A549 (cell line): ENCODE data around the gene G6PC1. TPM values are rescaled to one million over a fixed set of nuclear protein-coding genes. Genes with fewer than 3 reads are reported as not detected.
"Not testable (repeated sequence)": the region's sequence is repeated elsewhere in the genome, so short reads cannot be mapped to it uniquely, and the experiment has no call there.

Source experiments
- ATAC-seq, 2 experiments: fragments of 200-7000 bp in 1 of 2; fragments of >200 bp in 1 of 2; cut with Nextera tagmentation in 1 of 2; cut with Tn5 transposase in 1 of 2; 3 replicates each; pipeline versions ENCODE4 v1.8.0 to v1.9.1; 2018 to 2020; ENCODE audit warnings: mild to moderate bottlenecking in 1 of 2, moderate library complexity in 1 of 2
- CTCF ChIA-PET: fragments of 300-600 bp; sonication (Branson Sonifier 250); formaldehyde crosslinking; extraction: SDS; loops from one replicate; lab custom pipeline; 2021; ENCODE audit warnings: antibody characterized with exemption, inconsistent platforms; lab: Yijun Ruan, JAX
- POLR2A ChIA-PET: fragments of 350-600 bp; formaldehyde crosslinking; extraction: SDS; loops from one replicate; lab custom pipeline; 2021; ENCODE audit warnings: antibody characterized with exemption, inconsistent platforms; lab: Yijun Ruan, JAX
- DNase-seq, 2 experiments: peaks; one replicate each; pipeline versions ENCODE4 v3.0.0 to v3.0.0-alpha.2; 2011 to 2016; ENCODE audit warnings: low read depth in 1 of 2, low spot score in 1 of 2
- FAIRE-seq: peaks from 2 replicates; lab custom pipeline; 2011; peaks lifted over from hg19 to GRCh38; lab: Jason Lieb, UNC
- H3K27ac ChIP-seq, 2 experiments: fragments of >200 bp; sonication (Bioruptor Twin); formaldehyde crosslinking; 3 replicates each; pipeline ENCODE4 v1.5.1; 2016 to 2017
- H3K4me1 ChIP-seq: fragments of >200 bp; sonication (Bioruptor Twin); formaldehyde crosslinking; 3 replicates; pipeline ENCODE4 v1.6.1; 2016
- H3K4me2 ChIP-seq: fragments of >200 bp; sonication (Bioruptor Twin); formaldehyde crosslinking; 3 replicates; pipeline ENCODE4 v1.6.1; 2016
- H3K4me3 ChIP-seq: fragments of >200 bp; sonication (Bioruptor Twin); formaldehyde crosslinking; 3 replicates; pipeline ENCODE4 v1.5.1; 2016
- H3K9me3 ChIP-seq: fragments of >200 bp; sonication (Bioruptor Twin); formaldehyde crosslinking; 3 replicates; pipeline ENCODE4 v1.6.1; 2016
- BHLHE40 ChIP-seq: IDR thresholded peaks from 2 replicates; pipeline ENCODE4 v1.6.1; 2012; ENCODE audit warnings: low read depth, low read length, inconsistent platforms
- CEBPB ChIP-seq, 2 experiments: fragments of >200 bp in 1 of 2; sonication (Bioruptor Twin) in 1 of 2; formaldehyde crosslinking in 1 of 2; IDR thresholded peaks; 2 replicates each; pipeline ENCODE4 v1.6.1; 2012 to 2016
- CHD4 ChIP-seq: fragments of 200-600 bp; sonication (generic); IDR thresholded peaks from 2 replicates; pipeline ENCODE4 v1.6.1; 2016; ENCODE audit warnings: antibody characterized with exemption, mild to moderate bottlenecking, borderline replicate concordance
- EHMT2 ChIP-seq: fragments of 200-600 bp; sonication (generic); IDR thresholded peaks from 2 replicates; pipeline ENCODE4 v1.6.1; 2016; ENCODE audit warnings: antibody characterized with exemption, low read depth, mild to moderate bottlenecking, moderate library complexity
- FOSB ChIP-seq: fragments of 250-450 bp; sonication (Bioruptor Pico); IDR thresholded peaks from 2 replicates; pipeline ENCODE4 v1.5.0; 2020; ENCODE audit warnings: mild to moderate bottlenecking, moderate library complexity
- FOSL2 ChIP-seq, 2 experiments: fragments of 450-650 bp in 1 of 2; fragments of >200 bp in 1 of 2; sonication (Bioruptor Twin) in 1 of 2; formaldehyde crosslinking; IDR thresholded peaks; 2 replicates each; pipeline versions ENCODE4 v1.5.0 to v1.6.1; 2016 to 2020; ENCODE audit warnings: mild to moderate bottlenecking in 1 of 2, moderate library complexity in 1 of 2
- GATA3 ChIP-seq: IDR thresholded peaks from 2 replicates; pipeline ENCODE4 v1.6.1; 2012; ENCODE audit warnings: borderline replicate concordance
- HEYL ChIP-seq: fragments of 250-450 bp; sonication (Bioruptor Pico); IDR thresholded peaks from 2 replicates; pipeline ENCODE4 v1.8.0; 2021; ENCODE audit warnings: mild to moderate bottlenecking, moderate library complexity
- HOXB5 ChIP-seq: fragments of 250-450 bp; sonication (Bioruptor Pico); IDR thresholded peaks from 2 replicates; pipeline ENCODE4 v1.5.0; 2020; ENCODE audit warnings: mild to moderate bottlenecking, moderate library complexity
- JUNB ChIP-seq: fragments of >200 bp; sonication (Bioruptor Twin); formaldehyde crosslinking; IDR thresholded peaks from 2 replicates; pipeline ENCODE4 v1.6.1; 2016
- KDM5A ChIP-seq: fragments of 200-600 bp; sonication (generic); IDR thresholded peaks from 2 replicates; pipeline ENCODE4 v1.6.1; 2016; ENCODE audit warnings: antibody characterized with exemption, mild to moderate bottlenecking
- MAZ ChIP-seq: fragments of 150-350 bp; IDR thresholded peaks from 2 replicates; pipeline ENCODE4 v1.6.1; 2014; ENCODE audit warnings: antibody characterized with exemption, low read depth, low read length, borderline replicate concordance
- POLR2AphosphoS2 ChIP-seq: conservative IDR thresholded peaks from 2 replicates; pipeline ENCODE4 v1.6.1; 2012; ENCODE audit warnings: low read length, improper control_type of control experiment, inconsistent platforms
- RAD21 ChIP-seq, 2 experiments: fragments of >200 bp in 1 of 2; sonication (Bioruptor Twin) in 1 of 2; formaldehyde crosslinking in 1 of 2; IDR thresholded peaks in 1 of 2; conservative IDR thresholded peaks in 1 of 2; 2 replicates in 1 of 2; 3 replicates in 1 of 2; pipeline ENCODE4 v1.6.1; 2012 to 2018; ENCODE audit warnings: inconsistent platforms in 1 of 2
- RCOR1 ChIP-seq: fragments of 150-350 bp; IDR thresholded peaks from 2 replicates; pipeline ENCODE4 v1.6.1; 2014; ENCODE audit warnings: antibody characterized with exemption, low read length, low read depth
- TFCP2L1 ChIP-seq: fragments of 250-450 bp; sonication (Bioruptor Pico); IDR thresholded peaks from 2 replicates; pipeline ENCODE4 v1.5.0; 2021; ENCODE audit warnings: mild to moderate bottlenecking
- ZC3H11A ChIP-seq: fragments of 450-650 bp; IDR thresholded peaks from 2 replicates; pipeline ENCODE4 v1.6.1; 2014; ENCODE audit warnings: antibody characterized with exemption, mild to moderate bottlenecking
- ZNF302 ChIP-seq: fragments of 250-450 bp; sonication (Bioruptor Pico); IDR thresholded peaks from 2 replicates; pipeline ENCODE4 v1.9.0; 2021; ENCODE audit warnings: inconsistent platforms, mild to moderate bottlenecking, moderate library complexity
- WGBS: methylation state at CpG from one replicate; pipeline ENCODE4 v1.1.6; 2017; ENCODE audit errors: missing lambda C conversion rate; 5-methylcytosine and 5-hydroxymethylcytosine counted together
- polyA plus RNA-seq, 4 experiments: library from polyadenylated mRNA; depleted of rRNA in 3 of 4; stranded (reverse); fragments of >200 nt; fragmentation: RNase III in 1 of 4; extraction: RNeasy Plus Mini Kit Qiagen cat#74134 plus additional on column Dnase treatment in 1 of 4; gene quantifications; 2 replicates in 3 of 4; 3 replicates in 1 of 4; pipeline ENCODE4 v1.2.3, GENCODE V29; 2011 to 2017
- TF ChIP-seq, protein P1 (sequence below): fragments of 200-600 bp; sonication (generic); IDR thresholded peaks from 2 replicates; pipeline ENCODE4 v1.6.1; 2016; ENCODE audit warnings: antibody characterized with exemption, mild to moderate bottlenecking, moderate library complexity
- TF ChIP-seq, protein P2 (sequence below): fragments of >200 bp; sonication (Bioruptor Twin); formaldehyde crosslinking; IDR thresholded peaks from 3 replicates; pipeline ENCODE4 v1.5.1; 2016

The G6PC1 gene
- polyA plus RNA-seq, 2 of the 4 experiments (the other 2 are of a cell fraction) = not detected

DNA sequence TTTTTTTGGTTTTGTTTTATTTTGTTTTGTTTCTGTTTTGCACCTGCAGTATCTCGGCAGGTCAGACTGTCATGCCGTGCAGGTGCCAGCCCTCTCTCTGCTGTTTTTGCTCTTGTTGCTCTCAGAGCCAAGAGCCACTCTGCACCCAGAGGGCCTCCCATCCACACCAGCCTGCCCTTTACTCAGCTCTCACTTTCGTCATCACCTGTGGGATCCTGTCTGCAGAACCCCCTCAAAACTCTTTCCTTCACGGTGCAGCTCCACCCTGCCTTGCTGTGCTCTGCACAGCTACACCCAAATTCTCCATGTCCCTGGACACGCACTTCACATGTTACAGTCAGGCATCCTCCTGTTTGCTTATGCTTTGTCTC is 47.0 kb upstream of the G6PC1 start (continued):
- TF ChIP-seq, protein P1, sequence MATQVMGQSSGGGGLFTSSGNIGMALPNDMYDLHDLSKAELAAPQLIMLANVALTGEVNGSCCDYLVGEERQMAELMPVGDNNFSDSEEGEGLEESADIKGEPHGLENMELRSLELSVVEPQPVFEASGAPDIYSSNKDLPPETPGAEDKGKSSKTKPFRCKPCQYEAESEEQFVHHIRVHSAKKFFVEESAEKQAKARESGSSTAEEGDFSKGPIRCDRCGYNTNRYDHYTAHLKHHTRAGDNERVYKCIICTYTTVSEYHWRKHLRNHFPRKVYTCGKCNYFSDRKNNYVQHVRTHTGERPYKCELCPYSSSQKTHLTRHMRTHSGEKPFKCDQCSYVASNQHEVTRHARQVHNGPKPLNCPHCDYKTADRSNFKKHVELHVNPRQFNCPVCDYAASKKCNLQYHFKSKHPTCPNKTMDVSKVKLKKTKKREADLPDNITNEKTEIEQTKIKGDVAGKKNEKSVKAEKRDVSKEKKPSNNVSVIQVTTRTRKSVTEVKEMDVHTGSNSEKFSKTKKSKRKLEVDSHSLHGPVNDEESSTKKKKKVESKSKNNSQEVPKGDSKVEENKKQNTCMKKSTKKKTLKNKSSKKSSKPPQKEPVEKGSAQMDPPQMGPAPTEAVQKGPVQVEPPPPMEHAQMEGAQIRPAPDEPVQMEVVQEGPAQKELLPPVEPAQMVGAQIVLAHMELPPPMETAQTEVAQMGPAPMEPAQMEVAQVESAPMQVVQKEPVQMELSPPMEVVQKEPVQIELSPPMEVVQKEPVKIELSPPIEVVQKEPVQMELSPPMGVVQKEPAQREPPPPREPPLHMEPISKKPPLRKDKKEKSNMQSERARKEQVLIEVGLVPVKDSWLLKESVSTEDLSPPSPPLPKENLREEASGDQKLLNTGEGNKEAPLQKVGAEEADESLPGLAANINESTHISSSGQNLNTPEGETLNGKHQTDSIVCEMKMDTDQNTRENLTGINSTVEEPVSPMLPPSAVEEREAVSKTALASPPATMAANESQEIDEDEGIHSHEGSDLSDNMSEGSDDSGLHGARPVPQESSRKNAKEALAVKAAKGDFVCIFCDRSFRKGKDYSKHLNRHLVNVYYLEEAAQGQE = no peak
- no peak for TF ChIP-seq MAZ

DNA sequence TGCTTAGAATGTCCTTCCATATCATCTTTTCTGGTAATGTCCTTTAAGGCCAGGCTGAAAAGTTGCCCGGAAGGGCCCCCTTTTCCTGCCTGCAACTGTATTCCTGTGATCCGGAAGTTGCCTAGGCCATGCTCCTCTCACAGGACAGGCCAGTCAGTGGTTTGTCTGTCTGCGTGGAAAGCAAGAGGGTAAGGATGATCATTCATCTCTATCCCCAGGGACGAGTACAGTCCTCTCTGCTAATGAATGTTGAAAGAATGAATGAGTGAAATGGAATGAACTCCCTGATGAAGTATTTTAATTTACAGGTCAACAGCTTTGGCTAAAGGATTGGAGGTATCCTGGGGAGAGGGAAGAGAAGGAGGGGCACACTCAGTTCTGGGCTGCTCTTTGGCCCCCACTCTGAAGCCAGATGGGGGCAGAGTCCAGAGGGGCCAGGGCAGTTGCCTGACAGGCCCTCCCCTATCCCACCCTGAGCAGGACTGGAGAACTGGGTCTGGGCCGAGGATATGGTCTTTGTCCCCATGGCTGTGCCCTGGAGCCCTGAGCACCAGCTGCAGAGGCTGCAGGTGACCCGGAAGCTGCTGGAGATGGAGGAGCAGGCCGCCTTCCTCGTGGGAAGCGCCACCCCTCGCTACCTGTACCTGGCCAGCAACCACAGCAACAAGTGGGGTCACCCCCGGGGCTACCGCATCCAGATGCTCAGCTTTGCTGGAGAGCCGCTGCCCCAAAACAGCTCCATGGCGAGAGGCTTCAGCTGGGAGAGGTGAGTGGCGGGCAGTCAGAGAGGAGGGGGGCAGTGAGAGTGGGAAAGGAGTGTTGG is 46.4 kb upstream of the G6PC1 start:
- no peak overlapping the region for H3K4me2 ChIP-seq
- TF ChIP-seq FOSB = no peak
- TF ChIP-seq HOXB5 (CRISPR knock-in tag) = no peak
- TF ChIP-seq TFCP2L1 (CRISPR knock-in tag) = no peak
- no peak for TF ChIP-seq ZC3H11A
- no peak for TF ChIP-seq EHMT2
- TF ChIP-seq HEYL (CRISPR knock-in tag) = no peak
- TF ChIP-seq, all 56 proteins: peak for 0
- no peaks in the 10 kb centered on the region for H3K4me1 ChIP-seq
- CTCF ChIA-PET = interaction anchor here (0.6 to 20.4 kb wide), 8 partner anchors 10 to 165 kb away, joined by 3 to 372 read pairs (median 8); partner anchors contain the start of genes AOC2, BECN1 and PSME3
- DNase-seq (no peak), ATAC-seq (no peak), FAIRE-seq (no peak)
- WGBS = 86% methylated on average over 12 of the region's 15 CpGs
- H3K9me3 ChIP-seq = no peaks in the 10 kb centered on the region
- H3K27ac ChIP-seq = no peak overlapping the region
- POLR2A ChIA-PET = interaction anchor here (0.6 kb wide), 1 partner anchor 118 kb away, joined by 6 read pairs; no protein-coding TSS in a partner anchor
- no peak overlapping the region for H3K4me3 ChIP-seq

DNA sequence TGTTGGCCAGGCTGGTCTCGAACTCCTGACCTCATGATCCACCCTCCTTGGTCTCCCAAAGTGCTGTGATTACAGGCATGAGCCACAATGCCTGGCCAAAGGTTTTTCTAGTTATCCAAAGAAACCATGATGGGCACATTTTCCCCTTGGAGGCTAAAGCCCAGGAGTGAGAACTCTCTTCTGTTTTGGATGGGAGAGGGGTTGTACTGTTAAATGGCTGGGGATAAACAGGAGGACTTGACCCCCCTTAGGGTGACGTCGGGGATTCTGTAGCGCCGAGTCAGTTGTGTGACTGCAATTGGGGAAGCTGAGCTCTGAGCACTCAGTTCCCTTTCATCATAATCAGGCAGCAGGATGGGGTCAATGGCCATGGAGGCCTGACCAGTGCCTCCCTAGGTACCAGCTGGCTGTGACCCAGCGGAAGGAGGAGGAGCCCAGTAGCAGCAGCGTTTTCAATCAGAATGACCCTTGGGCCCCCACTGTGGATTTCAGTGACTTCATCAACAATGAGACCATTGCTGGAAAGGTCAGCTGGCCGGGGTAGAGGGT is 45.5 kb upstream of the G6PC1 start:
- no peaks in the 10 kb centered on the region for H3K4me1 ChIP-seq
- DNase-seq (no peak), FAIRE-seq (no peak)
- TF ChIP-seq, protein P2, sequence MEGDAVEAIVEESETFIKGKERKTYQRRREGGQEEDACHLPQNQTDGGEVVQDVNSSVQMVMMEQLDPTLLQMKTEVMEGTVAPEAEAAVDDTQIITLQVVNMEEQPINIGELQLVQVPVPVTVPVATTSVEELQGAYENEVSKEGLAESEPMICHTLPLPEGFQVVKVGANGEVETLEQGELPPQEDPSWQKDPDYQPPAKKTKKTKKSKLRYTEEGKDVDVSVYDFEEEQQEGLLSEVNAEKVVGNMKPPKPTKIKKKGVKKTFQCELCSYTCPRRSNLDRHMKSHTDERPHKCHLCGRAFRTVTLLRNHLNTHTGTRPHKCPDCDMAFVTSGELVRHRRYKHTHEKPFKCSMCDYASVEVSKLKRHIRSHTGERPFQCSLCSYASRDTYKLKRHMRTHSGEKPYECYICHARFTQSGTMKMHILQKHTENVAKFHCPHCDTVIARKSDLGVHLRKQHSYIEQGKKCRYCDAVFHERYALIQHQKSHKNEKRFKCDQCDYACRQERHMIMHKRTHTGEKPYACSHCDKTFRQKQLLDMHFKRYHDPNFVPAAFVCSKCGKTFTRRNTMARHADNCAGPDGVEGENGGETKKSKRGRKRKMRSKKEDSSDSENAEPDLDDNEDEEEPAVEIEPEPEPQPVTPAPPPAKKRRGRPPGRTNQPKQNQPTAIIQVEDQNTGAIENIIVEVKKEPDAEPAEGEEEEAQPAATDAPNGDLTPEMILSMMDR = no peak
- no peak for TF ChIP-seq CHD4
- TF ChIP-seq, protein P1 = no peak
- TF ChIP-seq GATA3 = no peak
- TF ChIP-seq EHMT2 = no peak
- TF ChIP-seq KDM5A = no peak
- TF ChIP-seq JUNB = no peak
- no peak for TF ChIP-seq BHLHE40
- no peak for TF ChIP-seq RCOR1
- TF ChIP-seq TFCP2L1 (CRISPR knock-in tag) = no peak
- no peak for TF ChIP-seq CEBPB (IDR thresholded peaks at IDR 0.05)
- no peak for TF ChIP-seq FOSB
- TF ChIP-seq RAD21 (conservative IDR thresholded peaks at IDR 0.05 in 1 of 2, IDR thresholded peaks at IDR 0.05 in 1 of 2) = no peak
- no peak for TF ChIP-seq POLR2AphosphoS2
- no peak for TF ChIP-seq FOSL2 (IDR thresholded peaks at IDR 0.05)
- TF ChIP-seq FOSL2 (CRISPR knock-in tag; IDR thresholded peaks at IDR 0.05) = no peak
- TF ChIP-seq HOXB5 (CRISPR knock-in tag) = no peak
- no peak for TF ChIP-seq ZNF302
- TF ChIP-seq, all 56 proteins: peak for 0
- WGBS = 73% methylated on average over 8 of the region's 8 CpGs
- ATAC-seq = no peak
- H3K4me3 ChIP-seq = no peak overlapping the region
- H3K4me2 ChIP-seq = no peak overlapping the region
- H3K9me3 ChIP-seq = no peaks in the 10 kb centered on the region
- no peak overlapping the region for H3K27ac ChIP-seq
- CTCF ChIA-PET = interaction anchor here (0.6 to 20.4 kb wide), 12 partner anchors 10 to 277 kb away, joined by 3 to 372 read pairs (median 4); partner anchors contain the start of genes AOC2, BECN1, PSME3 and RPL27
- POLR2A ChIA-PET = no interaction called here

DNA sequence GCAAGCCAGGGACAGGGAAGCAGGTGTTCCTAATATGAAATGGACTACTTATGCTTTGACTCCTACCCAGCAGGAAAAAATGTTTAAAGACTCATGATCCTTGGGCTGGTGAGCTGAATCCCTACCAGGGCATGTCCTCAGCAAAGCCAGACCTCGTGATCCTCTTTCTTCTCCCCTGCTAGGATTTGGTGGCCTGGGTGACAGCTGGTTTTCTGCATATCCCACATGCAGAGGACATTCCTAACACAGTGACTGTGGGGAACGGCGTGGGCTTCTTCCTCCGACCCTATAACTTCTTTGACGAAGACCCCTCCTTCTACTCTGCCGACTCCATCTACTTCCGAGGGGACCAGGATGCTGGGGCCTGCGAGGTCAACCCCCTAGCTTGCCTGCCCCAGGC is 44.5 kb upstream of the G6PC1 start:
- CTCF ChIA-PET = interaction anchor here (1.0 to 20.4 kb wide), 8 partner anchors 12 to 278 kb away, joined by 3 to 372 read pairs (median 8); partner anchors contain the start of genes AOC2, BECN1, PSME3 and RPL27
- WGBS = 80% methylated on average over 8 of the region's 8 CpGs
- DNase-seq, POLR2A ChIA-PET, H3K9me3 ChIP-seq, H3K4me1 ChIP-seq, FAIRE-seq, ATAC-seq, H3K4me2 ChIP-seq, H3K4me3 ChIP-seq, H3K27ac ChIP-seq: not testable (repeated sequence)
